GM21737 (cell line): ENCODE data around the gene XPC.
A peak's percentile ranks its signal among the peaks of the same experiment; 100 is the strongest.

Experiments
- ATAC-seq: cut with Tn5 transposase; IDR thresholded peaks from one replicate; pipeline ENCODE4 v1.9.1; 2021; ENCODE audit warnings: mild to moderate bottlenecking, moderate library complexity; ENCODE audit not compliant: unreplicated experiment

The XPC gene

DNA sequence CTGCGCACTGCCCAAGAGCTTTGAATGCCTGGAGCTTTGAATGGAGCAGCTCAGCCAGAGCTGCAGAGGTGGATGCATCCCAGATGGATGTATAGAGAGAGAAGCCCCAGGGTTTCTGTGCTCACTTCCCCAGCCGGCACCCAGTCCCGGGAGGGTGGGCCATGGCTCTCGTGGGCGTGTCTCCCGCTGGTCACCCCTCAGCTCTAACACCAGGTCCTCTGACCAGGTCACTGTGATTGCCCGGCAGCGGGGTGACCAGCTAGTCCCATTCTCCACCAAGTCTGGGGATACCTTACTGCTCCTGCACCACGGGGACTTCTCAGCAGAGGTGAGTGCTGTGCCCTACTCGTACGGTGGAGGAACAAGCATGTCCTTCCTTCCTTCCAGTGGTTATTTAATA is 42.8 kb downstream of the XPC start:
- ATAC-seq = no peak

DNA sequence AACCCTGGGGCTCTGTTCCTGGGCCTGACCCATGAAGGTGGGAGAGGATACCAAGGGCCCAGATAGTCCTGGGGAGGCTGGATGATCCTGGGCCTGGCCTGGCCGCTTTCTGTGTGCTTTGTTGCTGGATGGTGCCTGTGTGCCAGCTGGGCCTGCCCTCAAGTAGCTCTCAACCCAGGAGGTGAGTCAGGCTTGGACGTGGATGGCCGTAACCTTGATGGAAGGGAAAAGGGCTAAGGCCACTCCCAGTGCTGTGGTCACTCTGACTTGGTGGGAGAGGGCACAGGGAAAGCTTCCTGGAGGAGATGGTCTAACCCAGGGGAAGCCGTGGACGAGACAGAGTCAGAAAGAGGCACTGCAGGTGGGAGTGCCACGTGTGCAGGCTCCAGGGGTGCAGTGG is 44.1 kb downstream of the XPC start:
- ATAC-seq = no peak

DNA sequence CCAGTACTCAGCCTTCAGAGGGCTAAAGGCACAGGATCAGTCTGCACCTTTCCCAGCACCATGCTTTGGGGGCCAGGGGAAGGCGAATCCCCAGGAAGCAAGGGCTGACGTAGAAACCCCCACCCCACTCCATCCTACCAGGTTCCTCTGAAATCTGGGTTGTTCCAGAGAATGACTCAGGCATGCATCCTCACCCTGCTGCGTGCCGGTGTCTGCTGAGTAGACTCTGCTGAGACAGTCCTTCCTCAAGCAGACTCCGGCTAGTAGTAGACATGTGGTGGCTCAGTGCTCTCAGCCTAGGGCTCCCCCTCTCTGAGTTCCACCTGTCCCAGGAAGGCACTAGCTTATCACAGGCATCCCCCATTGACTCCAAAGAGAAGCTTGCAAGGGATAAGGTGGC is 44.5 kb downstream of the XPC start:
- no peak for ATAC-seq

DNA sequence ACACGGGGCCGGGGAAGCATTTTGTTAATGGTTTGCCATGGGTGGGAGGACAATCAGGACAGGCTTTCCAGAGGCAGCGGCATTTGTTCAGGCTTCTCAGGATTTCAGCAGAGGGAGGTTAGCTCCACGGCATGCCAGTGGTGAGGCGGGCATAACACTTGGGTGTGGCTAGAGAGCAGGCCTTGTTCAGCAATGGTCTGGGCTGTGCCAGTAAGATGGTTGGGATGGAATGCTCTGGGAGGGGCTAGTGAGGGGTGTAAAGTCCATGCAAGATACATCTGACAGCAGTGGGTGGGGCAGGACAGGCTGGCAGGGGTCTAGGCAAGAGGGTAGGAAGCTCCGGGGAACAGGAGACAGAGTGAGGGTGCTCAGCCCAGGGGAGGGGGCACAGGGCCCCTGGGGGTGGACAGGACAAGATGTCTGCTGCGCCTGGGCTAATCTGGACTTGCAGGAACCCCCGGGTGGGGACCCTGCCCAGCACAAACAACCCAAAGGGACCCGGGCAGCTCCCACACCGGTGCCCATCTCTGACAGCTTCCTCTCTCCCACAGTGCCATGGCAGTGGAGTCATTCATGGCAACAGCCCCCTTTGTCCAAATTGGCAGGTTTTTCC is 45.1 kb downstream of the XPC start:
- no peak for ATAC-seq

DNA sequence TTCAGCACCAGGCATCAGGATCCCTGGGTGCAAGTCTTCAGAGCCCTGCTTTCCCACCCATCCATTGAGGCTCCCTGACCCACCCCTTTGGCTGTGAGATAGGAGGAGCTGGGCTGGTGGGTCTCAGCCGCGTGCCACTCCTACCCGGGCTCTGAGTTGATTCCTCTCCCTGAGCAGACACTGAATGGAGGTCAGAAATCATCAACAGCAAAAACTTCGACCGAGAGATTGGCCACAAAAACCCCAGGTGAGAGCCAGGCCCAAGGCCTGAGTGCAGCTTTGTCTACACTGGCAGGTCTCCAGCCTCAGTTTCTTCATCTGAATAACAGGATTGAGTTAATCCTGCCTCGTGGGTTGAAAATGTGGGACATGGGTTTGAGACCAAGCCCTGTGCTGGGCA is 45.7 kb downstream of the XPC start:
- ATAC-seq = no peak

DNA sequence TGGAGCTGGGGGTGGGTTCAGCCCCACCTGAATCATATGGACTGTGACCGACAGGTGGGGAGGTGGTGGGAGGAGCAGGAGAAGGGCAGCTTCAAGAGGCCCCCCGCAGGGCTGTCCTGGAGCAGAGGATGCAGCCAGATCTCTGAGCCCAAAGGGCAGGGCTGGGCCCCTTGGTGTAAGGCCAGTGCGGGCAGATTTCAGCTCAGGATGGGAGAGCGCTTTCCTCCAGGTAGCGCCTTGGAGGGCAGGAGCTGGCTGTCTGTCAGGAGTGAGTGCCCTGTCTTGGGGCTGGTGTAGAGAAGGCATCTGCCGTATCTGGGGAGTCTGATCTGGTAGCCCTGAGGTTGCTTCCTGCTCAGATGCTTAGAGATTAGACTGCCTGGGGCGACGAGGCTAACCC is 46.3 kb downstream of the XPC start:
- no peak for ATAC-seq

DNA sequence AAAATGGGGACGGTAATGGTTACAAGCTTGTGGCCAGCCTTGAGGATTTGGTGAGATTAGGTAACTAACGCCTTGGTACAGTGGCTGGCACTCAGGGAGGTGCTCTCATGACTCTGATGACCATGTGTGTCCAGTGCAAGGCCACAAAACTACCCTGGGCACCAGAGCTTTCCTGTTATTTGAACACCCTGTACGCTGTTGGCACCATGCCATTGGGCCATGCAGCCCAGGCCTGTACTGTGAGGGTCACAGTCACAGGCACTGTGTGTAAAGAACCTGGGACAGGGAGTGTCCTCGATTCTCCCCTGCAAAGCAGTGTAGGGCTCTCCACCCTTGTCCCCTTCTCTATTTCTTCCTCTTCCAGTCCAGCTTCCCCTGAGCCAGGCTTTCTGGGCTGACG is 47.3 kb downstream of the XPC start:
- no peak for ATAC-seq

DNA sequence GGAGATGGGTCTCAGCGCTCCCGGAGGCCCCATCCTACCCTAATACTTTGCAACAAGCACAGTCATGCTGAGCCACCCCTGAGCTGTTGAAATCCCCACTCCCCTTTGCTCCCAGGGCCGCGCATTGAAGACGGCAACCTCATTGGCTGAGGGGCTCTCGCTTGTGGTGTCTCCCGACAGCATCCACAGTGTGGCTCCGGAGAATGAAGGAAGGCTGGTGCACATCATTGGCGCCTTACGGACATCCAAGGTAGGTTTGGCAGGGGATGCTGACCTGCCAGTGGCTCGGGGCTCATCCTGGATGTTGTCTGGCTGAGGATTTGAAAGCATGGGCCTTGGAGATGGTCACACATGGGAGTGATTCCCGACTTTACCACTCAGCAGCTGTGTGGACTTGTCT is 47.7 kb downstream of the XPC start:
- no peak for ATAC-seq

DNA sequence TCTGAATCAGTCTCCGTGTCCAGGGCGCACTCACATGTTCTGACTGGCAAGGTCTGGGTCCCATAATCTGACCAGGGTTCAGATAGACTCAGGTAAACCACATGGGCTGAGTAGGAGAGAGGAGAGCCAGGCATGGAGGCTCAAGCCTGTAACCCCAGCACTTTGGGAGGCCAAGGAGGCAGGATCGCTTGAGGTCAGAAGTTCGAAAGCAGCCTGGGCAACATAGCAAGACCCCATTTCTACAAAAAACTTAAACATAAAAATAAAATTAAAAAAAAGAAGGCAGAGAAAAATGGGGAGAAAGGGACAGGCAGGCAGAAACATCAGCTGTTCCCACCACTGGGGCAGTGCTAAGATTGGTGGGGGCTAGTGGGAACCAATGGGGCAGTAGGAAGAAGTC is 48.2 kb downstream of the XPC start:
- no peak for ATAC-seq

DNA sequence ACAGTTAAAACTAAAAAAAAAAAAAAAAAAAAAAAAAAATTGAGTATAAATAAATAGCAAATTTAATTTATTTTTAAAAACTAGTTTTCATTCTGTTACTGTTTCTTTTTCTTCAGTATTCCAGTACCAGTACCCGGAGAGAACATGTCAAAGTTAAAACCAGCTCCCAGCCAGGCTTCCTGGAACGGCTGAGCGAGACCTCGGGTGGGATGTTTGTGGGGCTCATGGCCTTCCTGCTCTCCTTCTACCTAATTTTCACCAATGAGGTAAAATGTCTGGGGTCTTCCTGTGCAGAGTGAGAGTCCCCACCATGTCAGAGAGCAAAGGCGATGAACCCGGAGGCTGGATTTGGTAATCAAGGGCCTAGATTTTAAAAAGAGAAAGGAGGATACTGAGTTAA is 49.1 kb downstream of the XPC start:
- no peak for ATAC-seq

DNA sequence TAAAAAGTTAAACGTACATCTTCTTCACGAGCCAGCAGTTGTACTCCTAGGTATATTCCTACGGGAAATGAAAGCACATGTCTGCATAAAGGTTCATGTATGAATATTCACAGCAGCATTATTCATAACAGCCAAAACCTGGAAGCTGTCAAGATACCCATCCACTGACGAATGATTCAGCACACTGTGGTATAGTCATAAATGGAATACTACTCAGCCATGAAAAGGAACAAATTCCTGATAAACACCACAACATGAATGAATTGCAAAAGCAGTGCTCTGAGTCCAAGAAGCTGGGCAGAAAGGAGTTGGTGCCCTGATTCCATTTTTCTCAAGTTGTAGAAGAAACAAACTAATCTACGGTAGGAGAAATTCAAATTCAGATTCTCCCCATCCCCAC is 49.7 kb downstream of the XPC start:
- no peak for ATAC-seq

DNA sequence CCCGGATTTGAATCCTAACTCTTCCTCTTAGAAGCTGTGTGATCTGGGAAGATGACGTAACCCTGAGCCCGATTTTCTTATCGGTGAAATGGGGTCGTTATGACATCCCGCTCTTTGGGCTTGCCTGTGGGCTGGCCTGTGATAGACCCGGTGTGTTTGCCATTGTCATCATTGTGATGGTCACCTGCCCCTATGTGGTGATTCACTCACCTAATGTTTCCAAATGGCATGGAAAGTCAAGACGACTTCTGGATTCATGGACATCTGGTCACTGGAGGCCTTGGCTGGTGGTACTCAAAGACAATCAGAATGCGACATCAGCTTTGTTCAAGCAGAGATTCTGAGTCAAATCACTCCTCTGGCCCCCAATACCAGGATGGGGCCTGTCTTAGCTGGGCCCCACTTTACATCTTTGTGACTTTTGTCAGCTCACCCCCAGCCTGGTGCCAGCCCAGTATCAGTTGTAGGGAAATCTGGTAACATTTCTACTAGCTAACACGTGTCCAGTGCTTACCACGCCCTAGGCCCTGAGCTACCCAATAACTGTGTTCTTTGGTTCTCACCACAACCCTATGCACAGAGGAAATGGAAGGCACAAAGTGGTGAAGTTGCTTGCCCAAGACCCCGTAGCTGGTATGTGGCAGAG is 50.8 kb downstream of the XPC start:
- ATAC-seq = no peak

DNA sequence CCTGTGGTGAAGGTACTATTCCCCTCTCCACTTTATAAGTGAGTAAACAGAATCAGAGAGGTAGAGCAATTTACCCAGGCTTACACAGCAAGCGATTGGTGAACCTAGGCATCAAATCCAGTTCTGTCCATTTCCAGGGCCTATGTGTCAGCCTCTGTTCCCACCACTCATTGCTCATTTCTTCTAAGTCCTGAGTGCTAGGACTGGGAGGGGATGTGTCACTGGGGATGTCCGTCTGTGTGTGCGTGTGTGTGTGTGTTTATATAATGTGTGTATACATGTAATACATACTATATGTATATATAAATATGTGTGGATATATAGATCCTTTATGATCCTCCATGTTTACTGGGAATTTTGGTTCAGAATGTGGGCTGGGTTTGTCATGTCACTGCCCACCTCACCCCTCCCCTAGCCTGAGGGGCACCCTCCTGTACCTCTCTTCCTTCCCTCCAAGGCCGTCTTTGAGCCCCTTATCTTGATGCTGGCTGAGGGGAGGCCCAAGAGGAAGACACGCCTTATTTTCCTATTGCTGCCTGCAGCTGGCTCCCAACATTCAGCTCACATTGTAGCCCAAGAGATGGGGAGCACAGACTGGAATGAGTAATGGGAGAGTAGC is 51.4 kb downstream of the XPC start:
- no peak for ATAC-seq

DNA sequence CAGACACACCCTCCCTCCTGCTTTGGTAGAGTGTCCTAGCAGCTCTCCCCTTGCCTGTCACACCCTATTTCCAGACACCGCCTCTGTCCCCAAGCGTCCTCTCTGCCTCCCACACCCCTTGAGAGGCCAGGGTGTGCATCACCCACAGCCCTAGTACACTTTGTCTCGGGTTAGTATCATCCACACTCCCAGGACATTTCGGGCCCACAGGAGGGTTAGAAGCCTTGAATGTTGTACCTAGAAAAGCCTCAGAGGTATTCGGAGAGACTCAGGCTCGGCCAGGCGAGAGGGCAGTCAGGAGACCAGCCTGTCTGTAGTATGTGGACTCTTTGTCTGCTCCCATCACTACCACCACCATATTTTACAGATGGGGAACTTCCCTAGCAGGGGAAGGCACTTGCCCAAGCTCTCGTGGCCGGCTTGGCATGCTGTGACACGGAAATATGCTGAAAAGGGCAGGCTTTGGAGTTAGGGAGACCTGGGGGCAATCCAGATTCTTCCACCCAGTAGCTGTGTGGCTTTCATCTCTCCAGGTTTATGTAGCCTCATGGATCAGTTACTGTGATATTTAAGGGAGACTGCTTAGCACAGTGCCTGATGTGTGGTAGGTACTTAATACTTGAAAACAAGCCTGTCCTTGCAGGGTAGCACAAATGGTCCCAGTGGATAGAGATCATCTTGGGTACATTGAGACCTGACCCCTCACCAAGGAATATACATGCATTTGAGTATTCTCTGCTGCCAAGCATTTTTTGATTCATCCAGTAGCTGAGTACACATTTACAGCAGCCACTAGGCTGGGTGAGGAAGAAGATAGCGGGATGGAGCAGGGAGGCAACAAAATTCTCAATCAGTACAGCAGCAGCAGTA is 52.1 kb downstream of the XPC start:
- no peak for ATAC-seq

DNA sequence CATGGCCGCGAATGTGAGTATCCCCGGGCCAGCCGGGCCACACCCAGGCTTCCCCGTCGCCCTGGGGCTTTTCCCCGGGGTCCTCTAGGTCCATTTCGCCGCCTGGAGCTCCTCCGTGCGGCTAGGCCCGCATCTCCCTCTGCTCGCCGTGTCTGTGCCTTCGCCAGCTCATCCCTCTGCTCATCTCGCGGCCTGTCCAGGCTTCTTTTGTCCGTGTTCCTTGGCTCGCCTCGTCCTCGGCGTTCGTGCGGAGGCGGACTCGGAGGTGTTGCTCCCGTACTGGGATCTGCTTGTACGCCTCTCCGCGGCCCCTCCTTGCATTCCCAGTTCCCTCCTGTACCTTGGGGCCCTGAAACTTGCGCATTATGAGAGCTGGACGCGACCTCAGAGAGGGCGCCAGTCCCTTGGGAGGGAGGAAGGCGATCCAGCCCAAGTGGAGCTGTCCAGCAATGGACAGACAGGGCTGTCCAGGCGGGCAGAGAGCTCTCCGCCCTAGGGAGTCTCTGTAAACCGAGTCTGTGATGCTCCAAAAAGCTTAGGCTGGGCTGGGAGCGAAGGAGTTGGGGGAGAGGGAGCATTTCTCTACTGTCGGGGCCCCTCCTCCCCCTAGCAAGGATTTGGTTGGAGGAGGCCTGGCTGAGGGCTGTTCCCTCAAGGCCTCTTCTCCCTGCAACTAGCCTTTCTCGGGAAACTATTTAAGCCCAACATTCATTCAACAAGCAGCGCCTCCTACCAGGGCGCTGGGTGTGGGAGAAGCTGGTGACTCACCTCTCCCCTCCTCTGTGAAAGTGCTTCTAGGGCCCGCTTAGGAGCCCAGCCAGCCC is 53.0 kb downstream of the XPC start:
- peak; percentile 21 for ATAC-seq

DNA sequence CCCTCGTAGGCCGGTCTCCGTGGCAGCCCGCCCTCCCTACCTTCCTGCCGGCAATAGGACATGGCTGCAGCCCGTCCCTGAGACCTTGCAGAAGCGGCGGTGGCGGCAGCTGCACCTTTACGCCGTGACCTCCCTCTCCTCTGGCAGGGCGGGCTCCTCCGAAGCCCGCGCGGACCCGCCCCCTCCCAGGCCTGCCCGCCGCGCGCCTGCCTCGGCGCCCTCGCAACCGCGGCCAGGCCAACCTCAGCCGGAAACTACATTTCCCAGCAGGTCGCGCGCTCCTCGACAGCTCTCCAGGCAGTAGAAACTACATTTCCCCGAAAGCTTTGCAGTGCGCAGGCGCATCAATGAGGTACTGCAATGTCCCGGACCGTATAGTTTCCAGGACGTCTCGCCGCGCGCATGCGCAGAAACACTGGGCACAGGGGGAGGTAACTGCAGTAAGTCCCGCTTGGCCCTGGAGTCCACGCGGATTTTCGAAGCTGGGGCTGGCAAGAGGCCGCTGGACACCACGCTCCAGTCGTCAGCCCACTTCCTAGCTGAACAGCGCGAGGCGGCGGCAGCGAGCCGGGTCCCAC is 53.7 kb downstream of the XPC start, which contains the start of the genes CHCHD4 and TMEM43:
CHCHD4 (minus strand) TSS at position 256 of the 578 bp plus-strand sequence; CDS start at position 62, 194 bp downstream.
TMEM43 (plus strand) TSS at position 438 of the 578 bp plus-strand sequence. CDS start 142 bp downstream, outside the sequence.
- peak; percentile 86 for ATAC-seq

DNA sequence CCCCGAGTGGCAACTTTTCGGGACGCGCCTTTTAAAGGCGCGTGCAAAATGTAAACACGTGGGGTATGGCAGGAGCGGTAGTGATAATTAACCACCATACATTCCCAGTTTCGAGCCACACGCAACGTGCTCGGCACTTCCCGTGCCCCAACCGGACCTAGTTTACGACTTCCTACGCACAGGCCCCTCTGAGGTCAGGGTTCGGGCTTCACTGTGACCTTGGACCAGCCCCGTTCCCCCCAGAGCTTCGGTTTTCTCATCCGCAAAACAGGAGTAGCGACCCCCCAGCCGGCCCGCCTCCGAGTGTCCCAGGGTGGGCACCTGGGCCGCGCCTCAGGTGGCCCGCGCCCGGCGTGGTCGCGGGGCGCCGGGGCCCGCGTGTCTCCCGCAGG is 54.2 kb downstream of the XPC start:
- ATAC-seq = peak; percentile 38

DNA sequence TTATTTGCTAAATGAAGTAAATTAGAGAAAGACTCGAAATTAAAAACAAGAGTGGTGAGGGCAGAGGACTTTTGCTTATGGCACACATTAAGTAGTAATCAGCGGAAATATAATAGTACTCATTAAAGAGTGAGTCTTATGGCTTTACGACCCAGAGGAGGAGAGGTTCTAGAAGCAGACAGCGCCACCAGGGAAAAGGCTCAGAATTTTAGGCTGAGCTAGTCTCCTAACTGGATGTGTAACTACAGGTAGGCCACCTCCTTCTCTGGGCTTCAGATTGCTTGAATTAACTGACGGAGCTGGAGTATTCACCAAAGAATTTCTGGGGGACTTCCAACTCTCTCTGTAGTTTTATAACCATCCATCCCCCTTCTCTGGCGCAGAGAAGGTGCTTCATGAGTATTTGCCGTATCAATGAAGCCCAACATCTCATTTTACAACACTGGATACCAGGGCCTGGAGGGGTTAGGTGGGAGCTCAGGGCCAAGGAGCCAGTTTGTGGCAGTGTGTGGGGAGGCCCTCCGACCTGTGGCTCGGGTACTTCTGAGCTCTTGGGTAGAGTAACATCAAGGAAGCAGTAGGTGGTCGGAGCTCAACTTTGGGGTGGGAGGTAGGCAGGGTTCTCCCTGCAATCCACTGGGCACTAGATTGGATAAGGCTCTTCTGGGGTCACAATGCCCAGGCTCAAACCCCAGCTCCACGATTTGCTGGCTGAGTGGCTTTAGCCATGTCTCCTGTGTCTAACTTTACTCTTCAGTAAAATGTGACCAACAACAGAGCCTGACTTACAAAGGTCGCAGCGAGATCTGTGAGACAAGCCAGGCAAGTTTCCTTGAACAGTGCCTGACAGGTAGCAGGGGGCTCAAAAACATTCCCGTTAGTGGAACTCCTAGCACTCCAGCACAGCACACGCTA is 54.8 kb downstream of the XPC start:
- no peak for ATAC-seq

DNA sequence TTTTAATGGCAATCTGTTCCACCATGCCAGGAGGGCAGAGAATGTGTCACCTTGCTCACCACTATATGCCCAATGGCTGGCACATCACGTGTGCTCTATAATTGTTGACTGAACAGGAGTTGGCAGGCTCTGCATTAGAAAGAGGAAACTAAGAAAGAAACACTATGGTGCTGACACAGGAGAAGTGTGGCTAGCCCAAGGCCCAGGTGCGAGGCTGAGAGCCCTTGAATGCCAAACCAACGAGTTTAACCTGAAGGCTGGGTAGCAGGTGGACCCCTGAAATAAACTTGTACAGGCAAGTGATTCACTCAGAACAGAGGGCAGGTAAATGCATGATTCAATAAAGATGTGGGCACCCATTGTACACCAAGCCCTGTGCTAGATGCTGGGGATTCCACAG is 56.1 kb downstream of the XPC start:
- no peak for ATAC-seq
